Prostate gland (tissue), 2 donors: ENCODE data around the gene RAPSN.

Experiments
- CTCF ChIP-seq, 4 experiments: fragments of 200-600 bp in 2 of 4; fragments of 450-650 bp in 2 of 4; sonication (generic) in 2 of 4; IDR thresholded peaks; 1 replicate in 3 of 4; 2 replicates in 1 of 4; pipeline ENCODE4 v1.5.1; 2016 to 2019; ENCODE audit warnings: antibody characterized with exemption in 4 of 4, mild to moderate bottlenecking in 2 of 4, moderate library complexity in 2 of 4
- POLR2A ChIP-seq: fragments of 450-650 bp; IDR thresholded peaks from one replicate; pipeline ENCODE4 v1.6.1; 2016; ENCODE audit warnings: antibody characterized with exemption, mild to moderate bottlenecking
- POLR2AphosphoS5 ChIP-seq: sonication (generic); formaldehyde crosslinking; IDR thresholded peaks from one replicate; pipeline ENCODE4 v1.6.1; 2017; ENCODE audit warnings: antibody characterized with exemption

- TF ChIP-seq CTCF (IDR thresholded peaks at IDR 0.05) (no peak), POLR2AphosphoS5 (no peak), POLR2A (no peak)
These were observed 56.3 kb downstream of the RAPSN start for GRCh38 chr11:47392546-47393162.
